Measurements from ENCODE around the gene N4BP2. TPM values are rescaled to one million over a fixed set of nuclear protein-coding genes. Genes with fewer than 3 reads are reported as not detected.

The N4BP2 gene
- total and polyA plus RNA-seq, 2 of the 8 experiments (the other 6 are each of a cell fraction or from before 2014, with no cell fraction given): 4.4 to 44.7 TPM

DNA sequence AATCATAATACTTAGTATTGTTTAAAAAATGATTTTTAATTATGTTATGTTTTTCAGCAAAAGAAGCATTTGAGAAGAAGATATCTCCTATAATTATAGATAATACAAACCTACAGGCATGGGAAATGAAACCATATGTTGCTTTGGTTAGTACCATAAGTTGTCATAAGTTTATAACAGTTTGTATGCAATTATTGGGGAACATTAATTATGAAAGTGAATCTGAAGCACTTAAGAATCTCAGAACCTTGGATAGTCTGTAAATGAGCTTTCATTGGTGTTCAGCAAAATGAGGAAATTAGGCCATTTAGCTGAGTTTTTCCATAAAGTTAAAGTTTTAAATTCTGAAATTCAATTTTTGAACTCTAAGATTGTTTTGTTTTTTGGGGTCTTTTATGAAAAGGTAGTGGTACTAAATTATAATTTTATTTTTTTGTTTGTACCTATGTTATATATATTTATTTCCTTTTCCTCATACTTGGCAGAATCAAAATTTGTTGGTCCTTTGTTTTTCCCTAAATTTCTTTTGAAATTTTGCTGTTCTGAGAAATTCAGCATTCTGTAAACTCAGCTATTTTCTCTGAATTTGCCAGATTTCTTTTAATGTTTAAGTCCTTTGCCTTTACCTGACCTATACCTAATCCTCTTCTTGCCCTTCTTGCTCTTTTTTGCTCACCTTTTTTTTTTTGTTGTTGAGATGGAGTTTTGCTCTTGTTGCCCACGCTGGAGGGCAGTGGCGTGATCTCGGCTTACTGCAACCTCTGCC, 55.6 kb downstream of the N4BP2 start (continued):
- no peak for TF ChIP-seq CTBP2 (IDR thresholded peaks at IDR 0.05; ENCODE audit: borderline replicate concordance, insufficient read depth, insufficient read length, low read length)
- no peak for TF ChIP-seq POLR2AphosphoS5 (IDR thresholded peaks at IDR 0.05; ENCODE audit: low read depth, low read length)
- TF ChIP-seq BCL11A (IDR thresholded peaks at IDR 0.05; ENCODE audit: low read depth in 2 of 2, low read length in 2 of 2): no peak
- TF ChIP-seq RFX5 (IDR thresholded peaks at IDR 0.05; ENCODE audit: borderline replicate concordance, low read depth, low read length): no peak
